ENCODE results near the gene TANK. TPM values are rescaled to one million over a fixed set of nuclear protein-coding genes. Genes with fewer than 3 reads are reported as not detected.
A peak's percentile ranks its signal among the peaks of the same experiment; 100 is the strongest.

The TANK gene
- total RNA-seq, 1 donor from 2014 or later = 30.2 TPM

DNA sequence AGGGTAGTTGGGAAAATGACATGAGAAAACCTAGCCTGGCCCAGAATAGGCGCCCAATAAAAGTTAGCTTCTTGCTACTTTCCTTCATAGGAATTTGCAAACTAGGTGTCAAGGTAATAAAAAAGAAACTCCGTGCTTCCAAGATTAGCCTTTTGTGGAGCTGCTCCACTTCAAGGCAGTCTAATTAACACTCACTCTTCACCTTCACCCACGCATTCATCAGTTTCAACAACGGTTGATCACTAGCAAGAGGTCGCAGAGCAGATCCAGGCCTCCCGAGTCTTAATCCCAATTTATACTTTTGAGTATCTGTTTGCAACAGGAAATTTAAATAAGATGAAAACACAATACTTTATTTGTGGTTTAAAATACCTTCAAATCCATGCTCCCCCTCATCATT, 39.5 kb upstream of the TANK start:
- no peak for TF ChIP-seq CTCF (conservative IDR thresholded peaks at IDR 0.05)
- peaks cover 10% of the 10 kb centered on the region for H3K4me1 Mint-ChIP-seq
- H3K4me3 Mint-ChIP-seq = no peak overlapping the region
- H3K9me3 Mint-ChIP-seq = no peaks in the 10 kb centered on the region
- no peak for DNase-seq (ENCODE audit: low read depth, low spot score)
- no peaks in the 10 kb centered on the region for H3K27me3 Mint-ChIP-seq (ENCODE audit: low read depth)
- no peak overlapping the region for H3K27ac Mint-ChIP-seq (ENCODE audit: unreplicated experiment)
- H3K36me3 Mint-ChIP-seq (ENCODE audit: low read depth) = no peaks in the 10 kb centered on the region

- H3K27me3 Mint-ChIP-seq (ENCODE audit: low read depth) = no peaks in the 10 kb centered on the region
- H3K27ac Mint-ChIP-seq (ENCODE audit: unreplicated experiment) = peak overlapping the region; percentile 40
- DNase-seq (ENCODE audit: low read depth, low spot score) = no peak
- no peaks in the 10 kb centered on the region for H3K9me3 Mint-ChIP-seq
- TF ChIP-seq CTCF (conservative IDR thresholded peaks at IDR 0.05) = no peak
- H3K36me3 Mint-ChIP-seq (ENCODE audit: low read depth) = no peaks in the 10 kb centered on the region
- H3K4me3 Mint-ChIP-seq = no peak overlapping the region
- H3K4me1 Mint-ChIP-seq = peaks cover 10% of the 10 kb centered on the region
Observed at GRCh38 chr2:161121622-161122021, 38.6 kb upstream of the TANK start.

DNA sequence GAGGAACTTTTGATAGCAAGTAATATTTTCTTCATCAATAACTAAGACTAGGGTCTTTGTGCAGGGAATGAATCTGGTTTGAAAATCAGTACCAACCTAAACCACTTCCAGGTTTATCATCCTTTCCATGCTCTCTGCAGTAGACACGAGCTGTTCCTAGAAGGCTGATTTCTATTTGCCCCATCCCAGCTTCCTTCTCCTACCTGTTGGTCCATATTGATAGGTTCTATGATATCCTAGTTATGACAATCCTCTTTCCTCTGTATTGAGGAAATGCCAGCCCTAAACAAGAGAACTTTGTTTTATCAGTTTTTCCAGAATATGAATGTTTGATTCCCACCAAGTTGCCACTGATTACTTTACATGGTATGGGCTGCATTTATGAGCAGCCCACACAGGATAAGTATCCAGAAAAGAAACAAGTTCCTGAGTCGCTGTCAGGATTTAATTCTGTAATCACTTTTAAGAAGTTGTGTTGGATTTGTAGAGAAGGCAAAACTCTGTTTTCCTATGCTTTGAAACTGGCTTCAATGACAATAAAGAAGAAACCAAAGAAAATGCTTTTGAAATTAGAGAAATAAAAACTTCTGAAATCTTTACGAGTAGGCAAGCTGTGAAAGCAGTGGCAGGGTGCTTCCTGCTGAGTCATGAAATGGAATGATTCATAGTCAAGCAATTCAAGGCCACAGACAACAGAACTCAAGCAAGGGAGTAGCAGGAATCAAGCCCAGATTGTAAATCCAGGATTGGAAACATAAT, 37.3 kb upstream of the TANK start:
- Mint-ChIP-seq H3K4me3 (no peak overlapping the region), H3K4me1 (peaks cover 10% of the 10 kb centered on the region), H3K27ac (ENCODE audit: unreplicated experiment) (peak overlapping the region; percentile 61), H3K9me3 (no peaks in the 10 kb centered on the region), H3K27me3 (ENCODE audit: low read depth) (no peaks in the 10 kb centered on the region), H3K36me3 (ENCODE audit: low read depth) (no peaks in the 10 kb centered on the region)
- TF ChIP-seq CTCF (conservative IDR thresholded peaks at IDR 0.05) = no peak
- DNase-seq (ENCODE audit: low read depth, low spot score) = no peak

GRCh38 chr2:161123531-161124030, 36.6 kb upstream of the TANK start:
- Mint-ChIP-seq H3K9me3 (no peaks in the 10 kb centered on the region), H3K27ac (ENCODE audit: unreplicated experiment) (peak overlapping the region; percentile 61), H3K36me3 (ENCODE audit: low read depth) (no peaks in the 10 kb centered on the region), H3K27me3 (ENCODE audit: low read depth) (no peaks in the 10 kb centered on the region), H3K4me3 (no peak overlapping the region), H3K4me1 (peaks cover 10% of the 10 kb centered on the region)
- no peak for DNase-seq (ENCODE audit: low read depth, low spot score)
- no peak for TF ChIP-seq CTCF (conservative IDR thresholded peaks at IDR 0.05)

DNA sequence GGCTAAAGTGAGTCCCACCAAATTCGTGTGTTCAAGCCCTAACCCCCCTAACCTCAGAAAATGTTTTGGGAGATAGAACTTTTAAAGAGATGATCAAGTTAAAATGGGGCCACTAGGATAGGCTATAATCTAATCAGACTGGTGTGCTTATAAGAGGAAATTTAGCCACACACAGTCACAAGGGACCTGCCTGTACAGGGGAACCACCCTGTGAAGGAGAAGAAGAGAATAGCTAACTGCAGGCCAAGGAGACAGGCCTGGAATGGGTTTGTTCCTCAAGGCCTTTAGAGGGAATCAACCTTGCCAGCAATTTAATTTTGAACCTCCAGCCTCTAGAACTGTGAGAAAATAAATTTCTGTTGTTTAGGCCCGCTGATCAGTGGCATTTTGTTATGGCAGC, 36.0 kb upstream of the TANK start:
- Mint-ChIP-seq H3K4me1 (peaks cover 10% of the 10 kb centered on the region), H3K27me3 (ENCODE audit: low read depth) (no peaks in the 10 kb centered on the region), H3K4me3 (no peak overlapping the region), H3K9me3 (no peaks in the 10 kb centered on the region), H3K27ac (ENCODE audit: unreplicated experiment) (no peak overlapping the region), H3K36me3 (ENCODE audit: low read depth) (no peaks in the 10 kb centered on the region)
- TF ChIP-seq CTCF (conservative IDR thresholded peaks at IDR 0.05) = no peak
- DNase-seq (ENCODE audit: low read depth, low spot score) = no peak
